ENCODE results near the gene RAB40B. TPM values are rescaled to one million over a fixed set of nuclear protein-coding genes. Genes with fewer than 3 reads are reported as not detected.
A peak's percentile ranks its signal among the peaks of the same experiment; 100 is the strongest.

RAB40B gene
- total RNA-seq, 1 donor from 2014 or later, result 29.2 TPM

GRCh38 chr17:82732118-82732743, 33.7 kb upstream of the RAB40B start:
- peaks cover 25% of the 10 kb centered on the region for H3K4me1 ChIP-seq
- no peak overlapping the region for H3K4me3 ChIP-seq
- H3K36me3 ChIP-seq, result peaks cover 0 to 5% of the 10 kb centered on the region in 2 donors
- TF ChIP-seq POLR2AphosphoS5 (IDR thresholded peaks at IDR 0.05; ENCODE audit: insufficient read depth in 1 of 2, low read depth in 1 of 2), result no peak
- TF ChIP-seq POLR2A (IDR thresholded peaks at IDR 0.05), result no peak
- TF ChIP-seq CTCF (IDR thresholded peaks at IDR 0.05), result no peak
- H3K27me3 ChIP-seq, result no peaks in the 10 kb centered on the region
- H3K9me3 ChIP-seq, result no peaks in the 10 kb centered on the region
- no peak overlapping the region for H3K27ac ChIP-seq
- intact Hi-C loops (cut with DNase I), result no loop called here
- no peak for DNase-seq (ENCODE audit: extremely low spot score in 2 of 2)

GRCh38 chr17:82729479-82730260, 31.2 kb upstream of the RAB40B start:
- peaks cover 0 to 19% of the 10 kb centered on the region in 2 donors for H3K36me3 ChIP-seq
- no peak for TF ChIP-seq CTCF (IDR thresholded peaks at IDR 0.05)
- TF ChIP-seq POLR2AphosphoS5 (IDR thresholded peaks at IDR 0.05; ENCODE audit: insufficient read depth in 1 of 2, low read depth in 1 of 2), result no peak
- TF ChIP-seq POLR2A (IDR thresholded peaks at IDR 0.05), result no peak
- no peak overlapping the region for H3K27ac ChIP-seq
- no peak overlapping the region for H3K4me3 ChIP-seq
- no peaks in the 10 kb centered on the region for H3K9me3 ChIP-seq
- peaks cover 4% of the 10 kb centered on the region for H3K4me1 ChIP-seq
- no peaks in the 10 kb centered on the region for H3K27me3 ChIP-seq
- DNase-seq (ENCODE audit: extremely low spot score in 2 of 2), result no peak
- intact Hi-C loops (cut with DNase I), result no loop called here

- TF ChIP-seq POLR2A (IDR thresholded peaks at IDR 0.05) (no peak), CTCF (IDR thresholded peaks at IDR 0.05) (no peak), POLR2AphosphoS5 (IDR thresholded peaks at IDR 0.05; ENCODE audit: insufficient read depth in 1 of 2, low read depth in 1 of 2) (no peak)
- Histone ChIP-seq H3K36me3 (peaks cover 0 to 24% of the 10 kb centered on the region in 2 donors), H3K4me3 (no peak overlapping the region), H3K4me1 (no peaks in the 10 kb centered on the region), H3K27me3 (no peaks in the 10 kb centered on the region), H3K9me3 (no peaks in the 10 kb centered on the region), H3K27ac (no peak overlapping the region)
- intact Hi-C loops (cut with DNase I), result no loop called here
- peak in 1 of 2 donors; percentile 88 for DNase-seq (ENCODE audit: extremely low spot score in 2 of 2)
Observed at GRCh38 chr17:82726427-82726826, 27.9 kb upstream of the RAB40B start.

GRCh38 chr17:82723169-82723807, 24.8 kb upstream of the RAB40B start:
- Histone ChIP-seq H3K4me3 (no peak overlapping the region), H3K36me3 (peaks cover 0 to 26% of the 10 kb centered on the region in 2 donors), H3K27me3 (no peaks in the 10 kb centered on the region), H3K4me1 (peaks cover 1% of the 10 kb centered on the region), H3K9me3 (no peaks in the 10 kb centered on the region), H3K27ac (no peak overlapping the region)
- TF ChIP-seq POLR2A (IDR thresholded peaks at IDR 0.05), result no peak
- TF ChIP-seq CTCF (IDR thresholded peaks at IDR 0.05), result no peak
- no peak for TF ChIP-seq POLR2AphosphoS5 (IDR thresholded peaks at IDR 0.05; ENCODE audit: insufficient read depth in 1 of 2, low read depth in 1 of 2)
- DNase-seq (ENCODE audit: extremely low spot score in 2 of 2), result no peak
- intact Hi-C loops (cut with DNase I), result no loop called here

Measured in vagina (tissue), 2 donors.